HG02763 (cell line): ENCODE measurements around the gene SBNO2.

Experiments
- ATAC-seq: cut with Tn5 transposase; IDR thresholded peaks from one replicate; pipeline ENCODE4 v1.9.1; 2021; ENCODE audit warnings: mild to moderate bottlenecking, moderate library complexity; ENCODE audit not compliant: unreplicated experiment

SBNO2 gene

DNA sequence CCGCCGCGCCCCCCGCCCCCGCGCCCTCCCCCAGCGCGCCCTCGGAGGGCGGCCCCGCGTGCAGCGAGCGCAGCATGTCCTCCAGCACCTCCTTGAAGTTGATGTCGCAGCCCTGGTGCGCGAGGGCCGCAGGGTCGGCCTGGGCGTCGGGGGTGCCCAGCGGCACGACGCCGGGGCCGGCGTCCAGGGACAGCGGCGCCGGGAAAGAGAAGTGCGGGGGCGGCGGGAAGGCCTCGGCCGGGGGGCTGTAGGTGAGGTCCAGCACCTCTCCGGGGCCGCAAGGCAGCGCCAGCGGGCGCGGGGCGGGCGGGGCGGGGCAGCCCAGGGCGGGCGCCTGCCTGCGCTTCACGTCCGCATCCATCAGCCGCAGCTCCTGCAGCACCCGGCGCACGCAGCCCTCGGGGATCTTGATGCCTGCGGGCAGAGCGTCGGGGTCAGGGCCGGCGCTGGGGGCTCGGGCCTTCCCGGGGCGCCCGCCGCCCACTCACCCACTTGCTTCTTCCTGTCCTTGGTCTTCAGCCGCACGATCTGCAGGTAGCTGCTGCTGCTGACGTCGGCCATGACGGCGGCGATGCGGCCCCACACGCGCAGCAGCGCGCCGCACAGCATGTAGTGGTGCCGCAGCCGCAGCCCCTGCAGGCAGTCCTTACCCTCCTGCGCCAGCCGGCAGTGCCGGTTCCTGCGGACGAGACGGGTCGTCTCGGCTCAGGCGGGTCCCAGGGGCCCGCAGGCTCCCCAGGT lies 65.6 kb downstream of the SBNO2 start:
- ATAC-seq = no peak

DNA sequence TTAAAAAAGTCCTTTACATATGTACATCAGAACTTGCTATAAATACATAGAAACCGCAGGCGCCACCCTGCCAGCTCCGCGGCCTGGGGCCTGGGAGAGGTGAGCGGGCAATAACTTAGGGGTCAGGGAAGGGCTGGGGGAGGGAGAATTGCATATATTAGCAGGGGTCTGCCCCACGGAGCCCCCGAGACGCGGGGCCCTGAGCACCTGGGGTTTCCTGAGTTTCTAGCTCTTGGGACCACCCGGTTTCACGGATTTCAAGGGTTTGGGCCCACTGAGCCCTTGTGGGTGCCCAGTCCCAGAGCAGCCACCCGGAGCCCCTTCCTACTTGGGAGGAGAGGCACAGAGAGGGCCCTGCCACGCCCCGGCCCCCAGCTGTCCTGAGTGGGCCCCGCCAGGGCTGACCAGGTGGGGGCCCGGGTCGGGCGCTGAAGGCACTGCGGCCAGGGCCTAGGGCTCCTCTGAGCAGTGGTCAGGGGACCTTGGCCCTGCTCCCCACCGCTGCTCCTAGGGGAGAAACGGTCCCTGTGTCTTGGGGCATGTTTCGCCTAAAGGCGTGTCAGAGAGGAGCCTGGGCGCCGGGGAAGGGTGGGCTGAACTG lies 66.3 kb downstream of the SBNO2 start:
- no peak for ATAC-seq

DNA sequence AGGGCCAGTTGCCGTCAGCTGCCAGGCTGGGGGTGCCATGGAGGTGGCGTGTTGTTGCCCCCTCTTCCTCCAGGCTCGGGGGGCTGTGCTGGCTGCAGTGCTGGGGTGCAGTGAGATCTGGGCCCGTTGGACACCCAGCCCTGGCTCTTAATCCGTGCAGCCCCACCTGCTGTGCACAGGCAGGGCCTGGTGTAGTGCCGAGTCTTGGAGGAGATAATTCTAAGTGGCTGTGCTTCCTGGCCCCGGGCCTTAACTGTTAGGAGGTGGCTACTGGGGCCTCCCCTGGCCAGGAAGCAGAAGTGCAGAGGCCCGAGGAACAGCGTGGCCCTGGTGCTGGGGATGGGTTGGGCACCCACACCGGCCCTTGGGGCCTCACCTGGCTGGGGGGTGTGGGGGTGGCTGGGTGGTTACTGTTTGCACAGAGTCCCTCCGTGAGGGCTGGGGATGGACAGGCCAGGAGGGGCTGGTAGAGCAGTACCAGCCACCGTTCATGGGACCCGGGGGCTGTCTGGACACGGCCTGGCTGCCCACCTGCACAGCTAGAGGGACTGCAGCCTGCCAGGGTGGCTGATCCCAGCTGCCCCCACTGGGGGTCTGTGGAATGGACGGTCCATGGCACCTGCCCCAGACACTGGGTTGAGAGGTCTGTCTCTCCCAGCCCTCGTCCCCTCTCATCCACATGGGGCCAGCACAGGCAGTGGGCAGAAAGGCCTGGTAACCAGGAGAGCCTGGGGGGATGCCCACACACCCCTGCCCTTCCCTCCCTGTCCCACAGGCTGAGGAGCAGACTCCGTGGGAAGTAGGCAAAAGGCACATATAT lies 67.0 kb downstream of the SBNO2 start:
- no peak for ATAC-seq

DNA sequence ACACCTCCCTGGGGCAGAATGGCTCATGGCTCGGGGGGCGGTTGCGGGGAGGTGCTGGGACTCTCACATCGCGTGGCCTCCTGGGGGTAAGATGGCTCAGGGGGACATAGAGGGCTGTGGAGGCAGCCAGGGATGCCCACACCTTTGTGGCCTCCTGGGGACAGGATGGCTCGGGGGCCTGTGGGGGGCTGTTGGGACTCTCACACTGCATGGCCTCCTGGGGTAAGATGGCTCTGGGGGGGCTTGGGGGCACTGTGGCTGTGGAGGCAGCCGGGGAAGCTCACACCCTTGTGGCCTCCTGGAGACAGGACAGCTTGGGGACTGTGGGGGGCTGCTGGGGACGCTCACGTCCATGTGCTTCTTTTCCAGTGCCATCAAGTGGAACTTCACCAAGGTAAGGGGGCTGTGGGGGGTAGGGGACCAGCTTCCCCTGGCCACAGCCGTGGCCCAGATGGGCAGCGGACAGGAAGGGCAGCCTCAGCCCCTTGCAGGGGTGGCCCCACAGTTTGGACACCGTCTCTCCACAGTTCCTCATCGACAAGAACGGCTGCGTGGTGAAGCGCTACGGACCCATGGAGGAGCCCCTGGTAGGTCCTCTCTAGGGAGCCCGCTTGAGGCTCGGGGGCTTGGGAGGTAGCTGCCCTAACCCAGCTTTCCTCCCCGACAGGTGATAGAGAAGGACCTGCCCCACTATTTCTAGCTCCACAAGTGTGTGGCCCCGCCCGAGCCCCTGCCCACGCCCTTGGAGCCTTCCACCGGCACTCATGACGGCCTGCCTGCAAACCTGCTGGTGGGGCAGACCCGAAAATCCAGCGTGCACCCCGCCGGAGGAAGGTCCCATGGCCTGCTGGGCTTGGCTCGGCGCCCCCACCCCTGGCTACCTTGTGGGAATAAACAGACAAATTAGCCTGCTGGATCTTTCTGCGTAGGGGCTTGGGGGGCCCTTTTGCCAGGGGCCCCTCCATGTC lies 67.9 kb downstream of the SBNO2 start:
- no peak for ATAC-seq

DNA sequence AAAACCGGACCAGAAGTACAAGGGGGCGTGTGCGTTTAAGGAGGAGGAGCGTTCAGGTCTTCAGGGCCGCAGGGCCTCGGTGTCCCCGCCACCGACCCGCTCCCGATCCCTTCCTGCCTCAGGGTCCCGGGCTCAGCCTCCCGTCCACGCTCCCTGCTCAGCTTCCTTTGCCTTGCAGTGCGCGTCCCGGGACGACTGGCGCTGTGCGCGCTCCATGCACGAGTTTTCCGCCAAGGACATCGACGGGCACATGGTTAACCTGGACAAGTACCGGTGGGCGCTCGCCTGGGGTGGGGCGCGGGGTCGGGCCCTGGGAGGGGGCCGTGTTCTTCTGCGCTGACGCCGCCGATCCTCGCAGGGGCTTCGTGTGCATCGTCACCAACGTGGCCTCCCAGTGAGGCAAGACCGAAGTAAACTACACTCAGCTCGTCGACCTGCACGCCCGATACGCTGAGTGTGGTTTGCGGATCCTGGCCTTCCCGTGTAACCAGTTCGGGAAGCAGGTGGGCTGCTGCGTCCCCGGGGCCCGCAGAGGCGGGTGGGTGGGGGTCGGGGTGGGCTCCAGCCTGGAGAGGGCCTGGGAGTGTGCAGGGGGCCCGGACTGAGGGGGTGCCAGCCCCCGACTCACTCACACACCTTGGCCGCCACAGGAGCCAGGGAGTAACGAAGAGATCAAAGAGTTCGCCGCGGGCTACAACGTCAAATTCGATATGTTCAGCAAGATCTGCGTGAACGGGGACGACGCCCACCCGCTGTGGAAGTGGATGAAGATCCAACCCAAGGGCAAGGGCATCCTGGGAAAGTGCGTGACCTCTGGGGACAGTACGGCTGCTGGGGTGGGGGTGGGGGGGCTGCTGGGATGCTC lies 68.8 kb downstream of the SBNO2 start:
- ATAC-seq = no peak

DNA sequence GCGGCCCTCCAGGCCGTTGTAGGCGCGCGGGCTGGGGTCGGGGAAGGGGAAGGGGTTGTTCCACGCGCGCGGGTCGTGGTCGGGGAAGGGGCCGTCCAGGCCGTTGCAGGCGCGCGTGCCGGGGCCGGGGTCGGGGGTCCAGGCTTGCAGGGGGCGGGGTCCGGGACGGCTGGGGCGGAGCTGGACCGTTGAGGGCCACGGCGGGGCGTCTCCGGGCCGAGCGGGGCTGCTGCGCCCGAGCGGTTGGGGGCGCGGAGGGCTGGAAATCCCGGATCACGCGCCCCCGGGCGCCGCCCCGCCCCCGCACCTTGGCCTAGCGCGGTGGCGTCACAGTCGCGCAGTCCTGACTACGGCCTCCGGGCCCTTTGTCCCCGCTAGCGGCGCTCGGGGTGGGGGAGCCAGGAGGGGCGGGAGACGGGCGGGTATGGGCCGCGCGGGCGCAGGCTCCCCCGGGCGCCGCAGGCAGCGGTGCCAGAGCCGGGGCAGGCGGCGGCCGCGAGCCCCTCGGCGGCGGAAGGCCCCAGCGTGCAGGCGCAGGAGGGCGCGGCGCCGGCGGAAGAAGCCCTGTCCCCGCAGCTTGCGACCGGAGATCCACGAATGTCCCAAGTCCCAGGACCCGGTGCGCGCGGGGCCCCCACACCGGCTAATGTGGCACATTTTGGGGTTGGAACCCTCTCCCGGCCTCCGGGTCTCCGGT lies 69.6 kb downstream of the SBNO2 start:
- peak; percentile 24 for ATAC-seq

DNA sequence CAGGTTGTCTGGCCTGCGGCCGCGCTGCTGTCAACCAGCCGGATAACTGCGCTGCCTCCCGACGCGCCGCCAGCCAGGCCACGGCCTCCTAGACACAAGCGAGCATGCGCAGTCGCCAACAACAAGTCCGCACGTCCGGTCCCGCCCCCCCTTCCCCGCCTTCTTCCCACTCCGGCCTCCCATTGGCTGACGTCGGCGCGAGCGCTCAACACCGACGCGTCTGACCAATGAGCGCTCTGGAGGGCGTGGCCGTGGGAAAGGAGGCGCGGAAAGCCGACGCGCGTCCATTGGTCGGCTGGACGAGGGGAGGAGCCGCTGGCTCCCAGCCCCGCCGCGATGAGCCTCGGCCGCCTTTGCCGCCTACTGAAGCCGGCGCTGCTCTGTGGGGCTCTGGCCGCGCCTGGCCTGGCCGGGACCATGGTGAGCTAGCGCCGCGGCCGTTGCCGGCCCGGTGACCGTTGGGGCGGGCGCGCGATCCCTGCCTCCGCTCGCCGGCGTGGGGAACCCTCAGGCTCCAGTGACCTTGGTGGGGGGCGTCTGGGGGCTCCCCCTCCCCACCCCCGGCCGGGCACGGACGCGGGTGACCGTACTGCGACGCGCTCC lies 70.3 kb downstream of the SBNO2 start, which contains the start of gene GPX4:
Gene GPX4, plus strand, starts transcription at position 287 of the 603 bp plus-strand sequence. Its CDS starts 50 bp downstream, at position 337.
- ATAC-seq = peak; percentile 70

DNA sequence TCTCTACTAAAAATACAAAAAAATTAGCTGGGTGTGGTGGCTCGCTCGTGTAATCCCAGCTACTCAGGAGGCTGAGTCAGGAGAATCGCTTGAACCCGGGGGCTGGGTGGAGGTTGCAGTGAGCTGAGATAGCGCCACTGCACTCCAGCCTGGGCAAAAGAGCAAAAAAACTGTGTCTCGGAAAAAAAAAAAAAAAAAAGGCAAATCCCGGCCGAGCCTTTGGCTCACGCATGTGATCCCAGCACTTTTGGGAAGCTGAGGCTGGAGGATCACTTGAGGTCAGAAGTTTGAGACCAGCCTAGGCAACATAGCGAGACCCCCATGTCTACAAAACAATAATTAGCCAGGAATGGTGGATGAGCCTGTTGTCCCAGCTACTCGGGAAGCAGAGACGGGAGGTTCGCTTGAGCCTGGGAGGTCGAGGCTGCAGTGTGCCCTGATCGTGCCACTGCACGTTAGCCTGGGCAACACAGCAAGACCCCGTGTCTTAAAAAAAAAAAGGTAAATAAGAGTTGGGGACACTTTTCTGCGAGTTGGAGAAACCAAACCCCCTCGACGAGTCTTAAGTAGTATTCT lies 70.8 kb downstream of the SBNO2 start:
- ATAC-seq = no peak

DNA sequence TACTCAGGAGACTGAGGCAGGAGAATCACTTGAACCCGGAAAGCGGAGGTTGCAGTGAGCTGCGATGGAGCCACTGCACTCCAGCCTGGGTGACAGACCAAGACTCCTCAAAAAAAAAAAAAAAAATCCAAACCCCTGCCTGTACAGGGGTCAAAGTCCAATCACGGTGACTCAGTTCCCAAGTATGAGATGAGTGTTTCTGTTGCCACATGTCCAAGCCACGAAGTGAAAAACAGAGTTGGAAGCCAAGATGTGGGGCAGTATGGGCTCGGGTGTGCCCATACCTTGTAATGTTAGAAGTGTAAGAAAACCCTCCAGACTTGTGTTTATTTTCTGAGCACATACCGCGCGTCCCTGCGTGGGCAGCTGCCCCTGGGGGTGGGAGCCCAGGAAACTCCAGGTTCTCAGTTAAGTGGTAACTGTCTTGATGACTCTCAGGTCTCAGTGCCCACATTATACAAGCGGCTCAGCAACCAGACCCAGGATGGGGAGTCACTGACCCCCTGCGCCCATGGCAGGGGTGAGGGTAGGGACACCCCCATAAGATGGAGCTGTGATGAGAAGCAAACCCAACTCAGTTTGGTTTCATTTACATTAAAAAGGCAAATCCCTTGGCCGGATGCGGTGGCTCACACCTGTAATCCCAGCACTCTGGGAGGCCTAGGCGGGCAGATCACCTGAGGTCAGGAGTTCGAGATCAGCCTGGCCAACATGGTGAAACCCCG lies 71.5 kb downstream of the SBNO2 start:
- ATAC-seq = no peak

DNA sequence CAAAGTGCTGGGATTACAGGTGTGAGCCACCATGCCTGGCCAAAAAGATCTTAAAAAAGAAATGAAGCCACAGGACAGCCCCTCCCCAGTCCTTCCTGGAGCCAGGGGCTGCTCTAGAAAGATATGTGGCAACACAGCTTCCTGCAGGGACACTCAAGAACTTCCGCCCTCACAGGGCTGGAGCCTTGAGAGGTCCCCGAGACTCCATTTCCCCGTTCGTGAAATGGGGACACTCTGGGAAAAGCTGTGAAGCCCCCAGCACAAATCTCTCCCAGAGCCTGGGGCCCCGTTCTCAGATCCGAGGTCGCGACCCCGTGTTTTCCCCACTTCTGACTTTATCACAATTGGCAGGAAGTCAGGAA lies 72.8 kb downstream of the SBNO2 start:
- no peak for ATAC-seq

DNA sequence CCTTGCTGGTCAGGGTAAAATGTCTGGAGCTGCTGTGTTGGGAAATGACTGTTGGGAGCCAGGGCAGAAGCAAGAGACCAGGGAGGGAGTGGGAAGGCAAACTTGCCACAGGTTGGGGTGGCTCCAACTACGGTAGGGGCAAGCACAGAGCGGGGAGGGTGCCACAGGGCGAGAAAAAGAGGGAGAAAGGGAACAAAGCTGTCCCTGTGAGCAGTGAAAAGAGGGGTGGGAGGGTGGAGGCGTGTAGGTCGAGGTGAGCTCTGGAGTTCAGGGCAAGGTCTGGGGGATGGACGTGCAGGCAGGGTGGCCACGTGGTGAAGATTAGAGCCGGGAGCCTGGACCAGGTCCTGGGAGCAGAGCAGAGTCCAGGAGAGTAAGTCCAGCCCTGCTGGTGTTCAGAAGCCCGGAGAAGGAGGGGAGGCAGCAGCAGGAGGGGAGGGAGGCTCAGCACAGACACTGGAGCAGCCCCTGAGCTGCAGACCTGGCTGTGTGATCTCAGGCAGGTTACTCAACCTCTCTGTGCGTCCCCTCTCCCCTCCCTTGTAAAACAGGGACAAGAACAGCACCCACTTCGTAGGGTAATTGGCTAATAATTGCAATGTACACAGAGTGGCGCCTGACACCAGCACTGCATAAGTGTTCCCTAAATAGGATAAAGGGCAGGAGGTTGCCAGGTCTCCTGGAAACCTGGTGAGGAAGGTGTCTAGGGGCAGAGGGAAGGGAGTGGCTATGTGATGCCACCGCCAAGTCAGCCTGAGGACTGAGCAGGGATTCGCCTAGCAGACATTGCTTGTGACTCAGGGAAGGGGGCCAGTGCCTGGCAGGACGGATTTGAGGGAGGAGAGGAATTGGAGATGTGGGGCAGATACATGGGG lies 75.7 kb downstream of the SBNO2 start:
- ATAC-seq = no peak

DNA sequence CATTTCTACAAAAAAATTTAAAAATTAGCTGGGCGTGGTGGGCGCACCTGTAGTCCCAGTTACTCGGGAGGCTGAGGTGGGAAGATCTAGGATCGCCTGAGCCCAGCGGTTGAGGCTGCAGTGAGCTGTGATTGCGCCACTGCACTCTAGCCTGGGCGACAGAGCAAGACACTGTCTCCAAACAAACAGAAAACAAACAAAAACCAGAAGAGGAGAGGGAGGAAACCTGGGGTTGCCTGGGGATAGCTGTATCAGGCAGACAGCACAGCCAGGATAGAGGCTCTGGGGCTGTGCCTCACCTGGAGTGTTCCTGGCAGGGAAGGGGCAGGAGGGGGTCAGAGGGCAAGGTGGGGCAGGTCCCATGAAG lies 76.3 kb downstream of the SBNO2 start:
- ATAC-seq = no peak

DNA sequence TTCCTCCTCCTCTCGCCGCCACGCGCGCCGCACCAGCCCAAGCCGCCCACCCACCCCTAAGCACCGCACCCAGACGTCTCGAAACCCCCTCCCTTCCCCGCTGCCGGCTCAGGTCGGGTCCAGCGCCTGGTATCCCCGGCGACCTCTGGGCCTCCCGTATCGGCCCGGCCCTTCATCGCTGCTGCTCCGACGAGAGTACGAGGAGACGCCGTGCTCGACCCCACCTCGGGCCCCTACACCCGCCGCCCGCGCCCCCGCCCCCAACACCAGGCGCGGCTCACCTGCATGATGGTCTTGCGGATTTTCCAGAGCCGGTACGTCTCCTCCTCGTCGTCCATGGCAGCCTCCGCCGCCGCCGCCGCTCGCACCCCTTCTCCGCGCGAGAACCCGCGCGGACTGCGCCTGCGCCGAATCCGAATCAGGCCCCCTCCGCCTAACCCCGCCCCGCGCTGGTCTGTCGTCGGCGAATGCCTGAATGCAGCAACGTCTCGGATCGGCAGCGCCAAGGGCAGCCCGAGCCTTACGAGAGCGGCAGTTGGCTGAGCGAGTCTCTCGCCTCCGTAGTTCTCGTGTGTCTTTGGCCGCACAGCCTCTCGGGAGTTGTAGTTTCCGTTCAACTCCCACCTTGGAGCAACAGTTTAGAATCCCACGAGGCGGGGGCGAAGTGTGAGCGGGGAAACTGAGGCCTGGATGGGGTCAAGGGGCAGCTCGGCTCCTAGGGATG lies 78.9 kb downstream of the SBNO2 start, which contains the start of gene POLR2E:
Gene POLR2E, minus strand, starts transcription at position 398 of the 724 bp plus-strand sequence. Its CDS starts 60 bp downstream, at position 338.
- ATAC-seq = peak; percentile 83

DNA sequence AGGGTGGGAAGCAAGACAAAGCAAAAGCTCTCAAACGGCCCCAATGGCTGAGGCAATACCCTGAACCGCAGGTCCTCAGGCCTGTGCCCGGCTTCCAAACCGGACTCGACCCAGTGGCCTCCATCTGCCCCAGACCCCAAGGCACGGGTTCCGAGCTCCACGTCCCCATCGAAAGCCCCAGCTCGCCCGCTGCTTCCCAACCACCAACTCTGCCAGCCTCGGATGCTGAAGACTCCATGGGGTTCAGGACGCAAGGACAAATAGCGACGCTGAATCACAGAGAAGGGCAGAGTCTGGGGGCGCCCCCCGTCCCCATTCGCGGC lies 79.5 kb downstream of the SBNO2 start:
- no peak for ATAC-seq

DNA sequence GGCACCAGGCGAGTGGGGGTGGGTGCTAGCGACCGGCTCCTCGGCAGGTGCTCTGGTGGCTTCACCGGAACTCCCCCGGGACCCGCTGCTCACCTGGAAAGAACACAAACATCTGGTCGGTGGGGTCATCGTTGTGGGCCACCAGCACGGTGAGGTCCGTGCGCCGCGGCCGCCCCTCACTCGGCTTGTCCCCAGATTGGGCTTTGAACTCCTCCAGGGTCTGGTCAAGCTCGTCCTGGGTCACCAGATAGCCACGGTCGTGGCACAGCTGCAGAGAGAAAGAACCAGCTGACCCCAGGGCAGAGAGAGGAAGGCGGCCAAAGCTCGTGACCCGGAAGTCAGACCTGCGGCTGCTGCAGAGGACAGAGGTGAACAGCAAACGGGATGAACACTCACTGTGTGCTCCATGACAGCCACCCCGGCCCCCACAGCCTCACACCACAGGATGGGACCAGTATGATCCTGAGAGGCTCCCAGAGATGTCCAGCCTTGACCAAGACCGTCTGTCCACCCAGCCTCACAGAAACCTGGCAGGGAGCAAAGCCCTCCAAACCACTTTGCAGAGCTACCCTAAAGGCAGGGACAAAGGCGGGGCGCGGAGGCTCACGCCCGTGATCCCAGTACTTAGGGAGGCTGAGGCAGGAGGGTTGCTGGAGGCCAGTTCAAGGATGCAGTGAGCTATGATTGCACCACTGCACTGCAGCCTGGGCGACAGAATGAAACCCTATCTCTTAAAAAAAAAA lies 80.1 kb downstream of the SBNO2 start:
- ATAC-seq = no peak

DNA sequence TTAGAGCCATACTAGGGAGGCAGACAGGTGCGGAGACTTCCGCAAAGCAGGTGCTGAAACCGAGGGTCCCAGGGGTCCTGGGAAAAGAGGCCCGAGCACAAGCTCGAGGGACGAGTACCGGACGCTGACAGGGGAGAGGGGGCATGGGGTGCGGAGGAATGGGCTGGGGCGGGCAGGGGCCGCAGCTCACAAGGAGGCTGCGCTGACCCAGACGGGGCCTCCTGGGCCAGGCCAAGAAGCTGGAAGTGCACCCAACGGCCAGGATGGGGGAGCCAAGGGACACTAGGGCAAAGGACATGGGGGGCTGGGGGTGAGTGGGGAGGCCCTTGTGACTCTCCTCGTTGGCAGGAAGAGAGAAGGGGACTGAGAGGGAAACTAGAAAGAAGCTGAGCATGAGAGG lies 80.7 kb downstream of the SBNO2 start:
- ATAC-seq = no peak
